HG03558 (cell line): Measurements from ENCODE around the gene LCE7A.

Source experiments
- ATAC-seq: cut with Tn5 transposase; IDR thresholded peaks from one replicate; pipeline ENCODE4 v1.9.1; 2021; ENCODE audit warnings: moderate number of reproducible peaks; ENCODE audit not compliant: unreplicated experiment; ENCODE audit errors: extremely low read depth

LCE7A gene, protein sequence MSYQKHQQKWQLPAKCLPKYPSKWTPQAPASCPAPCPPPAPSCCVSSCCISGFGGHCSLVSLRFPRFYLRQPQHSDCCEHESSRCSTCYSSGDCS

DNA sequence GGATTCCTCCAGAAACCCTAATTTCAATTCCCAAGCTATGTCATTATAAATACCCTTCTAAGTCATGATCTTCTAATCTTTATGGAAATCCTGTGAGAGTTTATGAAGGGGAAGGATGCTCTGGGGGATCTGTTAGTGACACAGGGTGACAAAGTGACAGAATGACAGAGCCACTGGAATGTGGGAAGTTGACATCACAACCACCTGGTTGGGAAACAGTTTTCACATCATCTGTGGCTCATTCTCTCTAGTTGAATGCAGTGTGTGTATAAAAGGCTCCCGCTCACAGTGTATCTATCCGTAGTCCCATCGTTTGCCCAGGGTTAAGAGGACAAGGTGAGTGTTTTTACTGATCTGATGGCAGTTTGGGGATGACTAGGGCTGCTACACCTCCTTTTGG lies at the start of gene LCE7A:
TSS of gene LCE7A (plus strand) at position 301 of the 400 bp plus-strand sequence. CDS start 702 bp downstream, outside the sequence.
- ATAC-seq, result no peak

DNA sequence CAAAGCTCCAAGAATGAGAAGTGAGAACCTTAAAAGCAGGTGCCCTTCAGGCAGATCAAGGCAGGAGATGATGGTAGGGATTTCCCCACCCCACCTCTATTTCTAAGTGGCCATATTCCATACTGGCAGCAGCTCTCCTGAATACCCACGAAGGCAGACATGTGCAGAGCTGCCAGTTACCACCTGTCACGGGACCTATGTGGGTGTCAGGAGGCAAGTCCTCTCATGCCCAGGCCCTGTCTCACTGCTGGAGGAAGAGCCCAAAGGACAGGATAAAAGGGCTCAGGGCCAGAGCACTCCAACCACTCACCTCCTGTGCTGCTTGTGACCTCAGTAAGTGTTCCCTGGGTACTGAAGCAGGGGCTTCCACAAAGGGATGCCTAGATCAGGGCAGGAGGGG lies 48.7 kb upstream of the LCE7A start:
- no peak for ATAC-seq

DNA sequence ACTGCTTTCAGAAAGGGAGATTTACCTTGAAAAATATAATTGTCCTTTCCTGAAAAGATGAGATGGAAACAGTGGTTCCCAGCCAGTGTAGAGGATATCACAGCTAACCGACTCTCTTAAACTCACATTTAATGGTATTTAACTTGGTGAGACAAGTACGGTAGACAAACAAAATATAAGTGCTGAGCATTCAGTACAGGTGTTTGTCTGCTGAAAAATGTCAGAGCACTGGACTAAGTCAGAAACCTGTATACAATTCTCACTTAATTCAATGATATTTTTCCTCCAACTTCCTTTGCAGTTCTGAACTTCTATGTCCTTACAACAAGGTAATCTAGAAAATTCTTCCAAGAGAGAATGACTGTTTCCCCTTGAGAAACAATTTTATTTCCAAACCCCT lies 48.1 kb upstream of the LCE7A start, which contains the start of gene LCE1B:
TSS of gene LCE1B (plus strand) at position 301 of the 400 bp plus-strand sequence. CDS start 476 bp downstream, outside the sequence.
- no peak for ATAC-seq

DNA sequence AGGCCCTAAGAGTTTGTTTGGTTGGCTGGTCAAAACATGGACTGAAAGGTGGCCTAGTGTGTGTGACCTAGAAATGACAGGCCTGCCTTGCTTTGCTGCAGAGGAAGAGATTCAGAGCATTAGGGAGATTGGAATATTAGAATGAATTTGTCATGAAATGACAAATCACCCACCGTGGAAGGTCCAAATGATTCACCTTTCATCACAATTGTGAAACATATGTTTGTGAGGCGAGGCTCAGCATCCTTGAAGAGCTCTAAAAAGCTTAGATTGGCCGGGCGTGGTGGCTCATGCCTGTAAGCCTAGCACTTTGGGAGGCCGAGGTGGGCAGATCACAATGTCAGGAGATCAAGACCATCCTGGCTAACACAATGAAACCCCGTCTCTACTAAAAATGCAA lies 42.5 kb upstream of the LCE7A start:
- no peak for ATAC-seq

DNA sequence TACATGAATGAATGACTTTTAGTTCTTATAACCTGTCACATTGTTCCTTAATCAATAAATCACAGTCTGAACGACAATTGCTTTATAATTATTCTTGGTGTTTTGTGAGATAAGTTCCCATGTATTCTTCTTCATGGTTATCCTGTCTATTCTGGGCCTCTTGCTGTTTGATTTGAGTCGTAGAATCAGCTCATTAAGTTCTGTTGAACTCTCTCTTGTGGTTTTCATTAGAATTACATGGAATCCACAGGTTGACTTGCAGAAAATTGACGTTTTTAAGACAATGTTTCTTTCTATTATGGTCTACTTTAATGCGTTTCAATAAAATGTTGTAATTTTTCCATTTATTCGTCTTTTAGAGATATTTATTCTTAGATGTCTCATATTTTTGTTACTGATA lies 36.5 kb upstream of the LCE7A start:
- no peak for ATAC-seq

DNA sequence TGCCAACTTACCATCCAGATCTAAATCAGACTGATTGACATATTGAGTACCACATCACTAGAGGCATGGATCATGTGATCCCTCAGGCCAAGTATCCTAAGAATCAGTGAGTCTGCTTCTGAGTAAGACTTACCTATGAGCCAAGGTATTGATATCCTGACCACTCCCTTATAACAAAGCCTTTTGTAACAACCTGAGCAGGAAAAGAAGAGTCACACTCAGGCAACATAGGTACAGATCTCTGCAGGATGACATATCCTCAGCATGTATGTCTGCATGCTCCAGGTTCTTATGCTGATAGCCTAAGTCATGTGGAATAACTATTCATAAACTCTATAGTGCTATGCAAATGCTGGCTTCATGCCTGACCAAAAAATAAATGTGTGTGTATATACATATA lies 34.8 kb upstream of the LCE7A start:
- ATAC-seq, result no peak

DNA sequence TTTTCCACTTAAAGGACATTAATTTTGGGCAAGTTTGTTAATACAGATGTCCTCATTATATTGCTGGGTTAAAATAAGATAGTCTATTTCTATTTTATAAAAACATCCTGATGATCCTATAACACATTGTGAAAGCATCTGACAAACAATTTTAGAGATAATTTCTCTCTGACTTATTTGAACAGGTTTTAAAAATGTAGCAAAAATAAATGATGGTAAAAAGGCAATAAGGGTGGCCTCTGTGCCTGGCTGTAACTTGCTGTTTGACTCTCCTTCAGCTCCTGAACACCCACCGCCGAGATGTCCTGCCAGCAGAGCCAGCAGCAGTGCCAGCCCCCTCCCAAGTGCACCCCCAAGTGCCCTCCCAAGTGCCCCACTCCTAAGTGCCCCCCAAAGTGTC lies 32.6 kb upstream of the LCE7A start, which contains the start of gene LCE1A:
TSS of gene LCE1A (plus strand) at position 301 of the 400 bp plus-strand sequence. CDS start at position 301, 0 bp downstream.
- ATAC-seq, result no peak

DNA sequence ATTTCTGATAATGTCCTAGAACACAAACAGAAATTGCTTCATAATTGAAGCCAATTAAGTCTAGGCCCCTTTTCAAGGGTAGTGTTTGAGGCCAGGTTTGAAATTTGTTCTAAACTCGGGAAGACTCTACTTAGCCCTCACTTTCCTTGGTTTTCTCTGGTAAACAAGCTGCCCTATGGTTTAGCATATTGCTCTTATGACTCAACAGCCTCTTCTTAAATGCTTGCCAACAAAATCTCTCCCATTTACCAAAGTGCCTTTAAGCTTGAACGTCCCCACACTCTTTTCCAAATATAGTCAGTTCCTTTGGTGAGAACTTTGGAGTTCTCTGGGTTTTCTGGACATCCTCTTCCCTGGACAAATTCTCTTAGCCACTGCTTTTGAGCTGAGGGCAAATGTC lies 22.9 kb upstream of the LCE7A start:
- no peak for ATAC-seq

DNA sequence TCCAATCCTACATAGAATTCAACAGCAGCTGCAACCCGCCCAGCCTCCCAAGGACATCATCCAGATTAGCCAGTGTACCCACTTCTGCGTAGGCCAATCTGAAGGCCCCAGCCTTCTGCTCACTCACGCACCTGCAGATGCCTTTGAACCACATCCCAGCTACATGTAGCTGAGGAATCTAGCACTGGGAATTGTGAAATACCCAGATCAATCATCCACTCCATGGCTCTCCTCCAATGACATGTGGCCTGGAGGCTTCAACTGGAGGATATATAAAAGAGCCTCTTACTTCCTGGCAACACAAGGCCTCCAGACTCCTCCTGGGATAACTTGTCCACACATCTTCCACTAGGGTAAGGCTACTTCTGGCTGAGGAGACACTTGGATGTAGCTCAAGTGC lies 17.2 kb upstream of the LCE7A start, which contains the start of gene LCE6A:
TSS of gene LCE6A (plus strand) at position 301 of the 400 bp plus-strand sequence. CDS start 665 bp downstream, outside the sequence.
- no peak for ATAC-seq

DNA sequence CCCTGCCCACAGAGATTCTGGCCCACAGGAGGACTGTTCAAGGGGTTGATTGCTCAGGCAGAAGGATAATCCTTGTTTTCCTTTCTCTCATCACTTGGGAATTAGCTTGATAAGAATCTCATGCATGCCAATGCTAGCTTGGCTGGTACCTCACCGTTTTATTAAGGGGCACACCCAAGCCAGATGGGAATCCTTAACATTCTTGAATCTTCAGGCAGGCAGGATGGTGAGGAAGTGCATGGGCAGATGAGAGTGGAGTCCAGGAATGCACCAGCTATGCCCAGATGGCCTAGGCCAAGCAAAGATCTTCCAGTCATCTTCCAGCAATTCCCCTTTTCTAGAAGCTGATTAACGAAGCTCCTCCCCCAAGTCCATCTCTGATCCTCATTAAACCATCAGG lies 4.1 kb upstream of the LCE7A start:
- ATAC-seq, result no peak

DNA sequence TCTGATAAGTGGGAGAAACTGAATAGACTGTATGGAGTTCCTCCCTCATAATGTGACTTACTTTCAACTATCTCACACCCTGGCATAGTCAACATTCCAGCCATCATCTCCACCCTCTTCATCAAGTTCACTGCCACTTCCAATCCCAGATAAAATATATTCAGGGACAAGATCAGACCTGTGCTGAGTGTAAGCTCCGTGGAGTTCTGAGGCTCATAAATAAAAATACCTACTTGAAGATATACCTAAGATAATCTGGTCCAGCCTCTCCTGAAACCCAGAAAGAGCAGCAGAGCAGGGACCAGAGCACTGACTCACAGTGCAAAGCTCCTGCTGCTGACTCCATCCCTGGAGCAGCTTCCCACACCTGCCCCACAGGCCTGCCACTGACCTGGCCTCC lies 1.7 kb upstream of the LCE7A start:
- no peak for ATAC-seq

DNA sequence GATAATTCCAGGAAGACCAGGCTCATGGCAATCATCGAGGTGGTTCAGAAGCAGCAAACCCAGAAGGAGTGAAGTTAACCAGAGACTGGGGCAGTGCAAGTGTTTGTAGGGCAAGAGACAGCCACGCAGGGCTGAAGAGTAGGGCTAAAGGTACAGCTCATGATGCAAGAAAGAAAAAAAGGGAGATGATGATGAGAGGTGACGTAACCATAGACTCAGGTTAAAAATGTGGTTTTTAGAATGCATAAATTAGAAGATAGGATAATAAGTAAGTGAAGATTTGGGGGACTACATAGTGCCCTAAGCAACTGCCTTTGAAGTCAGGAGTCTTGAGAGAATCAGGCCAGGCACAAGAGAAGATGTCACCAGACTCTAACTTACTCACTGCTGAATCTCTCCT lies 333 bp downstream of the LCE7A start:
- ATAC-seq, result no peak

DNA sequence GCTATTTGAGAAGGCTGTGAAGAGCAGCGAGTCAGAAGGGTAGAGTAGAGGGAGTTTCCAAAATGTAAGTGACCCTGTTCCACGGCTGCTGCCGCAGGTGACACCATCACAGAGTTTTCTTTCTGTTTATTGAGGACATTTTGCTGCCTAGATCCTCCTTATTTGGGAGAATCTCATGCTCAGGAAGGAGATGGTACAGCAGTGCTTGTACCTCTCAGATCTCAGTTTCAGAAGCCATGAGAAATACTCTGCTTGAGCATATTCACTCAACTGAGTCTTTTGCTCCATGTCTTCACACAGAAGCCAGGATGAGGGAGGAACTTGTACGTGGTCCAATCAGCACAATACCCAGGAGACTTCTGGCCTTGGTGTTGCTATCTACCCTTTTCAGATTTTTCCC lies 1.6 kb downstream of the LCE7A start:
- no peak for ATAC-seq

DNA sequence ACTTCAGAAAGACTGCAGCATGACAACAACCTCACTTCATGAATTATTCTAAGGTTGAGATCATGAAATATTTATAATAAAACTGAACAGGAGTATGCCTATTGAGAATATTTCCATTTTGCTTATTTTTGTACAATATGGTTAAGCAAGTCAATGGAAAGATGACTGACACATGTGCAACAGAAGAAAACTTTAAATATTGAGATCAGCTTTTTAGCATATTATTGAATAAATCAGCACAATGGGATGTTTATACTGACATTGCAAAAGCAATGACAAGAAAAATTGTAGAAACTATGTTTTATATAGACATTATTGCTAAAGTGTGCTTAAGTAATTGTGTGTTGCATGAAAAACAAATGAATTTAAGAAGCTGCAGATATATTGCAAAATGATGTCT lies 4.6 kb downstream of the LCE7A start:
- ATAC-seq, result no peak

DNA sequence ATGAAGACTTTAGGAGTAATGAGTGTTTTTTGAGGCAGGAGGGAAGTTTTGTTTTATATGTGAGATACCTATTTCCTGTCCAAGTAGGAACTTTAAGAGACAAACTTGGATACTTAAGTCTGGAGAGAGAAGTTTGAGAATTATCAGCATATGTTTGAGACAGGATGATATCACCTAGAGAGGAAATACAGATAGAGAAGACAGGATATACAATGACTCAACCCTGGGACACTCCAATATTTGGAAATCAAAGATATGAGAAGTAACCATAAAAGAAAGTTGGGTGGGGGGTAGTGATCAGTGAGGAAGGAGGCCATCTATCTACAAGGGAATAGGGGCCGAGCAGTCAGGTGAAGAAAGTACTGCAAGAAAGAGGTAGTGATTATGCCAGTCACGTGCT lies 6.5 kb downstream of the LCE7A start:
- no peak for ATAC-seq

DNA sequence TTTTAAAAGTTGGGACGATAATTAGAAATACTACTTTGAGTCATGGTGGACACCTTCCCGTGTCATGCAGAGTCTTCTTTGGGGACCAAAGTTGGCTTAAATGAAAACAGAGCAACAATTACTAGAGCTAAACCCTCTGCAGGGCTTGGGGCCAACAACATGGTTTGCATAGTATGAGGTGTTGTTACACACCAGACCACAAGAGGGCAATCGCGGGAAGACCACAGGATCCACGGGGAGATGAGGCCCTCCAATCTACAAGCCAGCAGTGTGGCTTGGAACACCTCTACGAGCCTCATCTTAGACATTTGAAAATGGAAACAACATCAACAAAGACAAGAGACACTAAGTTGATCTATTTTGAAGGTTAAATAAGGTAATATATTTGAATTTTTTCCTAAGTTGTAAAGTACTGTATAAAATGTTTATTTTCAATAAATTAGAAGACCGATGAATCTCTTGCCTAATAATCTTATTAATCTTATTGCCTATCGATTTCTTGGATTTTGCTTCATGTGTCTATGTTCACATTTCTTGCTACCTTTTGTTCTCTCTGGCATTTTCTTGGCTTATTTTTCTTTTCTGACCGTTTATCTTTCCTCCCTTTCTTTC lies 10.1 kb downstream of the LCE7A start:
- ATAC-seq, result no peak

DNA sequence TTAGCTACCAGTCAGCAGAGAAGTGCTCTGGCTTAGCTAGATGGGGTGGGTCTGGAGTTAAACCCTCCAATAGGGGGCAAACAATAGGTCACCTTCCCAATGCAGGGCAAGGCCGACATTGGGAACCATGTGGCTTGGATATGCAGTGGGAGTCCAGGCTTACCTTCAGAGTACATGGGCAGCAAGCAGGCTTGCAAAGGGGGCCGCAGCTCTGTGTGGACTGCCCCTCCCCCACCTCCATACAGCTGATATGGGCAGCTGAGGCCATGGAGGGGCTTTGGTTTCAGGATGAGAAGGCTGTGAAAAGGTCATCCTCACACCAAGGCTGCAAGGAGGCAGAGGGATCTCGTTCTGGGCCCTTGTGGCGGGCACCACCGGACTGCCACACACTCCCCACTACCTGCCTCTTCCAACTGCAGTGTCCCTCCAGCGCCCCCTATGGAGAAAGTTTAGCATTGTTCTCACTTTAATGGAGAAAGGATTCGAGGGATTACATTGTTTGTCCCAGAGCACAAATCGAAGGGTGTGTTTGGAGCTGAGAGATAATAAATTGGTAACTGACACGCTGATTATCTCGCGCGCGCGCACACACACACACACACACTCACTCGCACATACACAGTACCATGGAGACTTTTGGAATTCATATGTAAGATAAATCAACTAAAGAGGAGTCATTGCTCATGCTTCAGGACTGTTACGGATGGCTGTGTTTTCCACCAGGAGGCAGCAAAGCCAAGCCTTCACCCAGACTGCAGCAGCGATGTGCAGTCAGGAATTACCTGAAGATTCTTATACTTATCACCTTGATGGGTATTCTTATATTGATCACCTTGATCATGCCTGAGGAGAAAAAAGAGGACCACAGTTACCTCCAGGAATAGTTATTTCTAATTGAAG lies 11.3 kb downstream of the LCE7A start:
- no peak for ATAC-seq

DNA sequence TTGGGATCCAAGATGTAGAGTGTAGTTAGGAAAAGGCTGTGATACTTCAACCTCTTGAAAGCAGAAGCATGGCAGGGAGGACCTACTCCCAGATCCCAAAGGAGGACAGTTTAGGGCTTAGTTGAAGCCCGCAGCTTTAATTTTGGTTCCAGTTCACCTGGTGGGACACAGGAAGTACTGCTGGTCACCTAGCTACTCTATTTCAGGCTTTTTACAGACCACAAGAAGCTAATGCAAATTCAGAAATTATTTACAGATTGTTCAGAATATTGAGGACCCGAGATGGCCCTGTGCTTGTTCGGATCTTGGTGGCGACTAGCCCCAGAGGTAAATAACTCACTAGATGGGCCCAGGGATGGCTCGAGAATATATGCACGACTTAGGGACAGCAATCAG lies 11.9 kb downstream of the LCE7A start:
- ATAC-seq, result no peak

DNA sequence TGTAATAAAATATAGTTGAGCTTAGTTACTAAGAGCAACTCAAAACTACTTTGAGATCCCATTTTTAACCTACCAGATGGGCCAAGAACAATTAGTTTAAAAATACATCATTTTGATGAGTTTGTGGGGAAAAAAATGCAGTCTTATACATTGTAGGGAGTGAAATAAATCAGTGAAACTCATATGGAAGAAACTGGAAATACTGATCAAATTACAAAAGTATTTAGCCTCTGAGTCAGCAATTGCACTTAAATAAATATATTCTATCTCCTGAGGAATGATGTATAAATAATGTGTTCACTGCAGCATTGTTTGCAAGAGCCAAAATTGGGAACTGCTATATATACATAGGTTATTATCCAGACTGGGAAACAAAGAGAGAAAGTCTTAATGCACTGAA lies 13.7 kb downstream of the LCE7A start:
- ATAC-seq, result no peak

DNA sequence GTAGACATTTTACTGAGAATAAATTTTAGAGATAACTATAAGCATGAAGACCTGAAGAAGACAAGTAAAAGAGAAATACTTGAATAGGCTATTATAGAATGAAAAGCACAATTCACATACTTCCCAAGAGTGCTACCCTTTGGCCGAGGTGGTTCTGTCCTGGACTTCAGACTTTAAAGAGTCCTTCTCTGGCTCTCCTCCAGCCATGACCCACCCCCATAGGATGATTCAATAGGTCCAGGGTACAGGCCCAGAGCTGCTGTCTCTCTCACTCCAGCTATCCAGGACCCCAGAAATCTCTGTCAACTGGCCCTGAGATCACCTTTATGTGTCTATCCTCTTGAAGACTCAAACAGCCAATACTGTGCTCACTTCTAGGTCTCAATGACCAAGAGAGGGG lies 17.0 kb downstream of the LCE7A start:
- ATAC-seq, result no peak

DNA sequence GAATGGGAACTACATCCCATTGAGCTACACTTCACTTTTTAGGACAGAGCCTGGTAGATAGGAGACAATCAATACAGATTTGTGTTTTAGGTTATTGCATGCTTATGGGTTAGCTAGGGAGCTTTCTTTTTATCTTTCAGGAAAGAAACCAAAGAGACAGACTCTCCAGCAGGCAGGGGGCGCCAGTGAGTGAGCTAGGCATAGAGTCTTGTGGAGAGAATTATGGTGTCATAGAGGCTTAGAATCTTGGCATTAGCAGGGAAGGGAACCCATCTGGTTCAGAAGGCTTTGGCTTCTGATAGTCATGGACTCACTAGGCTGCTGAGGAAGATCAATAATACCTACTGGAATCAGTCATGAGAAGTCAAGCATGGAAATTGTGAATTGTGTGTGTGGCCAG lies 18.2 kb downstream of the LCE7A start, which contains the start of gene SMCP:
TSS of gene SMCP (plus strand) at position 281 of the 400 bp plus-strand sequence. CDS start 6,101 bp downstream, outside the sequence.
- ATAC-seq, result no peak
